B cell (primary cell): ENCODE measurements around the gene ABCG1.

ENCODE experiments used
- EZH2 ChIP-seq: IDR thresholded peaks from 2 replicates; pipeline ENCODE4 v1.6.1; 2012; ENCODE audit warnings: borderline replicate concordance, low read depth, mild to moderate bottlenecking, moderate library complexity, low read length; ENCODE audit not compliant: insufficient read depth, poor library complexity, severe bottlenecking
- TF ChIP-seq, protein P1 (sequence below): fragments of 200-600 bp; IDR thresholded peaks from one replicate; pipeline ENCODE4 v1.8.0; 2022; ENCODE audit warnings: antibody characterized with exemption, mild to moderate bottlenecking

DNA sequence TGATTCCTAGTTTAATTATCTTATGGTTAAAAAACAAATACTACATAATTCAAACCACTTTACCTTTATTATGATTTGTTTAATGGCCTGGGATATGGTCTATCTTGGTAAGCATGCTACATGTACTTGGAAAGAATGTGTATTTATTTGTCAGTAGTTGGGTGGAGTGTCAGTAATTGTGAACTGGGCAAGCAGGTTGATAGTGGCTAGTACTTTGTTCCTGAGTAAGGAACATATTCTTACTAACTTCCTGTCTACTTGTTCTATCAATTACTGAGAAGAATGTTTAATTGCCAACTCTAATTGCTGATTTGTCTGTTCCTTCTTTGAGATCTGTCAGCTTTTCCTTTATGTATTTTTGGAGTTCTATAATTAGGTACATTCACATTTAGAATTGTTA, 49.2 kb upstream of the ABCG1 start:
- TF ChIP-seq, protein P1, sequence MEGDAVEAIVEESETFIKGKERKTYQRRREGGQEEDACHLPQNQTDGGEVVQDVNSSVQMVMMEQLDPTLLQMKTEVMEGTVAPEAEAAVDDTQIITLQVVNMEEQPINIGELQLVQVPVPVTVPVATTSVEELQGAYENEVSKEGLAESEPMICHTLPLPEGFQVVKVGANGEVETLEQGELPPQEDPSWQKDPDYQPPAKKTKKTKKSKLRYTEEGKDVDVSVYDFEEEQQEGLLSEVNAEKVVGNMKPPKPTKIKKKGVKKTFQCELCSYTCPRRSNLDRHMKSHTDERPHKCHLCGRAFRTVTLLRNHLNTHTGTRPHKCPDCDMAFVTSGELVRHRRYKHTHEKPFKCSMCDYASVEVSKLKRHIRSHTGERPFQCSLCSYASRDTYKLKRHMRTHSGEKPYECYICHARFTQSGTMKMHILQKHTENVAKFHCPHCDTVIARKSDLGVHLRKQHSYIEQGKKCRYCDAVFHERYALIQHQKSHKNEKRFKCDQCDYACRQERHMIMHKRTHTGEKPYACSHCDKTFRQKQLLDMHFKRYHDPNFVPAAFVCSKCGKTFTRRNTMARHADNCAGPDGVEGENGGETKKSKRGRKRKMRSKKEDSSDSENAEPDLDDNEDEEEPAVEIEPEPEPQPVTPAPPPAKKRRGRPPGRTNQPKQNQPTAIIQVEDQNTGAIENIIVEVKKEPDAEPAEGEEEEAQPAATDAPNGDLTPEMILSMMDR, result no peak
- TF ChIP-seq EZH2, result no peak
